Keratinocyte (primary cell): ENCODE results near the gene FLT3LG. TPM values are rescaled to one million over a fixed set of nuclear protein-coding genes. Genes with fewer than 3 reads are reported as not detected.

Source experiments
- DNase-seq: peaks from one replicate; pipeline ENCODE4 v3.0.0-alpha.2; 2011; ENCODE audit warnings: low read depth, missing footprints, low spot score
- FAIRE-seq: peaks from 2 replicates; lab custom pipeline; 2011; peaks lifted over from hg19 to GRCh38; lab: Jason Lieb, UNC
- H2AFZ ChIP-seq: 2 replicates; pipeline ENCODE4 v1.6.0; 2012; ENCODE audit warnings: low read length, control low read depth, inconsistent platforms; ENCODE audit not compliant: control insufficient read depth
- H3K27ac ChIP-seq: 2 replicates; pipeline ENCODE4 v1.5.1; 2011; ENCODE audit warnings: low read length; ENCODE audit not compliant: control insufficient read depth, insufficient read depth
- H3K27me3 ChIP-seq: 3 replicates; pipeline ENCODE4 v1.6.0; 2011; ENCODE audit warnings: low read length; ENCODE audit not compliant: control insufficient read depth, insufficient read depth; ENCODE audit errors: extremely low read depth
- H3K36me3 ChIP-seq, 2 experiments: 2 replicates in 1 of 2; 3 replicates in 1 of 2; pipeline ENCODE4 v1.5.1; 2011; ENCODE audit warnings: low read length in 2 of 2, mild to moderate bottlenecking in 1 of 2; ENCODE audit not compliant: control insufficient read depth in 2 of 2, insufficient read depth in 2 of 2; ENCODE audit errors: extremely low read depth in 1 of 2
- H3K4me1 ChIP-seq: 3 replicates; pipeline ENCODE4 v1.5.1; 2011; ENCODE audit warnings: low read length; ENCODE audit not compliant: control insufficient read depth, insufficient read depth; ENCODE audit errors: extremely low read depth
- H3K4me2 ChIP-seq: 3 replicates; pipeline ENCODE4 v1.6.0; 2011; ENCODE audit warnings: low read depth, low read length; ENCODE audit not compliant: control insufficient read depth, insufficient read depth; ENCODE audit errors: extremely low read depth
- H3K4me3 ChIP-seq, 3 experiments: fragments of 200-600 bp in 1 of 3; sonication (generic) in 1 of 3; 2 replicates in 2 of 3; 3 replicates in 1 of 3; pipeline ENCODE4 v1.5.1; 2011 to 2016; ENCODE audit warnings: low read length in 3 of 3, mild to moderate bottlenecking in 3 of 3, control low read depth in 2 of 3, inconsistent platforms in 1 of 3, low read depth in 1 of 3, mixed read lengths in 1 of 3, mixed run types in 1 of 3, moderate library complexity in 1 of 3; ENCODE audit not compliant: control insufficient read depth in 2 of 3, insufficient read depth in 2 of 3; ENCODE audit errors: extremely low read depth in 1 of 3
- H3K79me2 ChIP-seq: 2 replicates; pipeline ENCODE4 v1.6.0; 2012; ENCODE audit warnings: low read length; ENCODE audit not compliant: control insufficient read depth, insufficient read depth
- H3K9ac ChIP-seq: 3 replicates; pipeline ENCODE4 v1.6.0; 2011; ENCODE audit warnings: low read length; ENCODE audit not compliant: control insufficient read depth, insufficient read depth; ENCODE audit errors: extremely low read depth
- H3K9me1 ChIP-seq: 3 replicates; pipeline ENCODE4 v1.6.0; 2011; ENCODE audit warnings: low read length; ENCODE audit not compliant: control insufficient read depth, insufficient read depth; ENCODE audit errors: extremely low read depth
- H3K9me3 ChIP-seq: 2 replicates; pipeline ENCODE4 v1.5.1; 2012; ENCODE audit warnings: low read depth, low read length; ENCODE audit not compliant: control insufficient read depth
- H4K20me1 ChIP-seq: 3 replicates; pipeline ENCODE4 v1.6.0; 2011; ENCODE audit warnings: low read length; ENCODE audit not compliant: control insufficient read depth, insufficient read depth; ENCODE audit errors: extremely low read depth
- EZH2 ChIP-seq: IDR thresholded peaks from one replicate; pipeline ENCODE4 v1.6.1; 2012; ENCODE audit warnings: inconsistent platforms, mild to moderate bottlenecking, low read length, moderate library complexity
- dilution Hi-C: fragments of 300-500 bp; cut with MboI; formaldehyde crosslinking; loops from one replicate; pipeline ENCODE4 v1.7.0; 2020; ENCODE audit warnings: low sequenced_read_pairs; ENCODE audit not compliant: extremely low pct_ligation_motif_present
- polyA plus RNA-seq, 5 experiments: library from polyadenylated mRNA; depleted of rRNA in 3 of 5; stranded (reverse) in 3 of 5; stranded (forward) in 1 of 5; unstranded in 1 of 5; fragments of >200 nt; gene quantifications; 1 replicate in 1 of 5; 2 replicates in 3 of 5; 3 replicates in 1 of 5; pipeline versions ENCODE4 v1.2.1 to v1.2.3, GENCODE V29; 2011 to 2012; ENCODE audit warnings: missing spikeins in 2 of 5, low read depth in 1 of 5, low replicate concordance in 1 of 5
- TF ChIP-seq, protein P1 (sequence below), 3 experiments: IDR thresholded peaks in 1 of 3; conservative IDR thresholded peaks in 1 of 3; optimal IDR thresholded peaks in 1 of 3; 2 replicates in 2 of 3; 3 replicates in 1 of 3; pipeline versions ENCODE3 to v1.5.1; 2011; ENCODE audit warnings: low read length in 3 of 3, mild to moderate bottlenecking in 3 of 3, moderate library complexity in 2 of 3, control low read depth in 1 of 3, inconsistent platforms in 1 of 3; ENCODE audit not compliant: insufficient read depth in 2 of 3; ENCODE audit errors: extremely low read depth in 1 of 3

Gene FLT3LG
- polyA plus RNA-seq, 1 donor (not counting 4 experiments of a cell fraction or from before 2014, with no cell fraction given), result 0.80 TPM

DNA sequence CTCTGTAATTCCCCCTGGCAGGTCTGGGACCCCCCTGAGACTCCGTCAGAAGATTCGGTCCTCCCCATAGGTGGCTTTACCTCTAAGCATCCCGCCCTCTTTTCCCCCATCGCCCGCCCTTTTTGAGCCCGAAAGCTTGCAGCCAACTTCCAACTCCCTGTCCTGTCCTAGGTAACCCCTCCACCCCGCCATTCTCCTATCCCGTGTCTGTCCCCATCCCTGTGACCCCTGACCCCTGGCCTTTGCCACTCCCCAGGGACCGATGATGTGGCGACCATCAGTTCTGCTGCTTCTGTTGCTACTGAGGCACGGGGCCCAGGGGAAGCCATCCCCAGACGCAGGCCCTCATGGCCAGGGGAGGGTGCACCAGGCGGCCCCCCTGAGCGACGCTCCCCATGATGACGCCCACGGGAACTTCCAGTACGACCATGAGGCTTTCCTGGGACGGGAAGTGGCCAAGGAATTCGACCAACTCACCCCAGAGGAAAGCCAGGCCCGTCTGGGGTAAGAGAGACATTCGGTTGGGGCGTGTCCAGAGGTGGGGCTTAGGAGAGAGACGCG, 54.3 kb downstream of the FLT3LG start:
- H3K27me3 ChIP-seq, result no peaks in the 10 kb centered on the region
- dilution Hi-C loops, result no loop called here
- no peaks in the 10 kb centered on the region for H4K20me1 ChIP-seq
- H2AFZ ChIP-seq, result no peak overlapping the region
- H3K4me3 ChIP-seq, result peak overlapping the region in 1 of 3 experiments; percentile 38
- TF ChIP-seq, protein P1, sequence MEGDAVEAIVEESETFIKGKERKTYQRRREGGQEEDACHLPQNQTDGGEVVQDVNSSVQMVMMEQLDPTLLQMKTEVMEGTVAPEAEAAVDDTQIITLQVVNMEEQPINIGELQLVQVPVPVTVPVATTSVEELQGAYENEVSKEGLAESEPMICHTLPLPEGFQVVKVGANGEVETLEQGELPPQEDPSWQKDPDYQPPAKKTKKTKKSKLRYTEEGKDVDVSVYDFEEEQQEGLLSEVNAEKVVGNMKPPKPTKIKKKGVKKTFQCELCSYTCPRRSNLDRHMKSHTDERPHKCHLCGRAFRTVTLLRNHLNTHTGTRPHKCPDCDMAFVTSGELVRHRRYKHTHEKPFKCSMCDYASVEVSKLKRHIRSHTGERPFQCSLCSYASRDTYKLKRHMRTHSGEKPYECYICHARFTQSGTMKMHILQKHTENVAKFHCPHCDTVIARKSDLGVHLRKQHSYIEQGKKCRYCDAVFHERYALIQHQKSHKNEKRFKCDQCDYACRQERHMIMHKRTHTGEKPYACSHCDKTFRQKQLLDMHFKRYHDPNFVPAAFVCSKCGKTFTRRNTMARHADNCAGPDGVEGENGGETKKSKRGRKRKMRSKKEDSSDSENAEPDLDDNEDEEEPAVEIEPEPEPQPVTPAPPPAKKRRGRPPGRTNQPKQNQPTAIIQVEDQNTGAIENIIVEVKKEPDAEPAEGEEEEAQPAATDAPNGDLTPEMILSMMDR (optimal IDR thresholded peaks at IDR 0.05 in 1 of 3, IDR thresholded peaks at IDR 0.05 in 1 of 3, conservative IDR thresholded peaks at IDR 0.05 in 1 of 3; ENCODE audit: extremely low read depth in 1 of 3, insufficient read depth in 2 of 3, low read length in 3 of 3), result no peak
- TF ChIP-seq EZH2, result no peak
- no peak for FAIRE-seq
- H3K4me1 ChIP-seq, result peaks cover 2% of the 10 kb centered on the region
- H3K4me2 ChIP-seq, result peak overlapping the region; percentile 79
- no peak overlapping the region for H3K27ac ChIP-seq
- H3K9me1 ChIP-seq, result no peaks in the 10 kb centered on the region
- no peaks in the 10 kb centered on the region for H3K36me3 ChIP-seq
- no peak overlapping the region for H3K9ac ChIP-seq
- no peaks in the 10 kb centered on the region for H3K79me2 ChIP-seq
- no peaks in the 10 kb centered on the region for H3K9me3 ChIP-seq
- DNase-seq, result no peak

DNA sequence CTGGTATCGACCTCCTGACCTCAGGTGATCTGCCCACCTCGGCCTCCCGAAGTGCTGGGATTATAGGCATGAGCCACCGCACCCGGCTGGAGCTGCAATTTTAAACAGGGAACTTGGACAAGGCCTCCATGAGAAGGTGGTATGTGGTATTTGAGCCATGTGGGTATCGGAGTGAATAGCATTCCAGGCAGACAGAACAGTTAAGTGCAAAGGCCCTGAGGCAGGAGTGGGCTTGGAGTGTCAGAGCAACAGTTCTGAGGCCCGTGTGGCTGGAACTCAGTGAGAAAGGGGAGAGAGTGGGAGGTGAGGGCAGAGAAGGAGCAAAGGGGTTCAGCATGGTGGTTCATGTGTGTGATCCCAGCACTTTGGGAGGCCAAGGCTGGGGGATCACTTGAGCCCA, 56.7 kb downstream of the FLT3LG start:
- Histone ChIP-seq H4K20me1 (no peaks in the 10 kb centered on the region), H3K4me2 (no peak overlapping the region)
- dilution Hi-C loops, result no loop called here

More for the DNA sequence above, 56.7 kb downstream of the FLT3LG start:
- Histone ChIP-seq H2AFZ (no peak overlapping the region), H3K9me1 (no peaks in the 10 kb centered on the region), H3K4me1 (peaks cover 7% of the 10 kb centered on the region), H3K4me3 (no peak overlapping the region), H3K9ac (no peak overlapping the region), H3K79me2 (no peaks in the 10 kb centered on the region), H3K27ac (no peak overlapping the region), H3K27me3 (no peaks in the 10 kb centered on the region), H3K9me3 (no peaks in the 10 kb centered on the region), H3K36me3 (no peaks in the 10 kb centered on the region)
- FAIRE-seq, result no peak
- no peak for DNase-seq
- TF ChIP-seq EZH2, result no peak
- TF ChIP-seq, protein P1 (optimal IDR thresholded peaks at IDR 0.05 in 1 of 3, IDR thresholded peaks at IDR 0.05 in 1 of 3, conservative IDR thresholded peaks at IDR 0.05 in 1 of 3; ENCODE audit: extremely low read depth in 1 of 3, insufficient read depth in 2 of 3, low read length in 3 of 3), result no peak
